ENCODE data around the gene TCERG1L.

- no peak for TF ChIP-seq POLR2A (IDR thresholded peaks at IDR 0.05)
- TF ChIP-seq CTCF (IDR thresholded peaks at IDR 0.05), result no peak
These were observed 145.0 kb downstream of the TCERG1L start for GRCh38 chr10:131166486-131166885.
